Measurements from ENCODE around the gene STAG1.
"Not testable (repeated sequence)": the region's sequence is repeated elsewhere in the genome, so short reads cannot be mapped to it uniquely, and the experiment has no call there.

The STAG1 gene

GRCh38 chr3:136380530-136380929 is 371.6 kb downstream of the STAG1 start:
- DNase-seq: no peak

- no peak for DNase-seq
Observed at GRCh38 chr3:136378011-136378410, 374.2 kb downstream of the STAG1 start.

- no peak for DNase-seq
Observed at GRCh38 chr3:136377508-136377907, 374.7 kb downstream of the STAG1 start.

- not testable (repeated sequence) for DNase-seq
Observed at GRCh38 chr3:136375800-136376199, 376.4 kb downstream of the STAG1 start.

- no peak for DNase-seq
Observed at GRCh38 chr3:136366289-136366688, 385.9 kb downstream of the STAG1 start.

GRCh38 chr3:136353461-136353860 is 398.7 kb downstream of the STAG1 start:
- DNase-seq: no peak

- DNase-seq: no peak
Observed at GRCh38 chr3:136351905-136352304, 400.3 kb downstream of the STAG1 start.

- no peak for DNase-seq
Observed at GRCh38 chr3:136351351-136351750, 400.8 kb downstream of the STAG1 start.

- no peak for DNase-seq
Observed at GRCh38 chr3:136350557-136350956, 401.6 kb downstream of the STAG1 start.

- DNase-seq: no peak
Observed at GRCh38 chr3:136350132-136350531, 402.0 kb downstream of the STAG1 start.

GRCh38 chr3:136346486-136346885 is 405.7 kb downstream of the STAG1 start:
- DNase-seq: no peak

GRCh38 chr3:136343873-136344555 is 408.2 kb downstream of the STAG1 start:
- DNase-seq: no peak

GRCh38 chr3:136343446-136343845 is 408.7 kb downstream of the STAG1 start:
- no peak for DNase-seq

- no peak for DNase-seq
Observed at GRCh38 chr3:136336329-136337100, 415.7 kb downstream of the STAG1 start.

GRCh38 chr3:136334726-136335125 is 417.5 kb downstream of the STAG1 start:
- DNase-seq: not testable (repeated sequence)

GRCh38 chr3:136334209-136334608 is 418.0 kb downstream of the STAG1 start:
- no peak for DNase-seq

GRCh38 chr3:136332776-136333175 is 419.4 kb downstream of the STAG1 start:
- no peak for DNase-seq

GRCh38 chr3:136332302-136332701 is 419.9 kb downstream of the STAG1 start:
- no peak for DNase-seq

- no peak for DNase-seq
Observed at GRCh38 chr3:136330900-136331299, 421.3 kb downstream of the STAG1 start.

- no peak for DNase-seq
Observed at GRCh38 chr3:136329593-136329992, 422.6 kb downstream of the STAG1 start.

- DNase-seq: no peak
Observed at GRCh38 chr3:136327671-136328070, 424.5 kb downstream of the STAG1 start.

GRCh38 chr3:136326316-136326715 is 425.9 kb downstream of the STAG1 start:
- no peak for DNase-seq

- DNase-seq: no peak
Observed at GRCh38 chr3:136311968-136312367, 440.2 kb downstream of the STAG1 start.

- no peak for DNase-seq
Observed at GRCh38 chr3:136311261-136311660, 440.9 kb downstream of the STAG1 start.

- no peak for DNase-seq
Observed at GRCh38 chr3:136305879-136306278, 446.3 kb downstream of the STAG1 start.

All from CD4-positive, alpha-beta T cell treated with Interleukin-15 for 1 hour (primary cell).